HFFc6 (cell line): ENCODE measurements around the gene P2RX3. TPM values are rescaled to one million over a fixed set of nuclear protein-coding genes. Genes with fewer than 3 reads are reported as not detected.

Experiments used
- DNase-seq: peaks from one replicate; pipeline ENCODE4 v3.0.0-alpha.2; 2018
- H3K27ac Mint-ChIP-seq: 2 replicates; pipeline ENCODE4 v1.8.0; 2020; ENCODE audit warnings: mild to moderate bottlenecking, mixed read lengths
- H3K27me3 Mint-ChIP-seq: 2 replicates; pipeline ENCODE4 v1.8.0; 2021; ENCODE audit warnings: mild to moderate bottlenecking, moderate library complexity, mixed read lengths; ENCODE audit not compliant: insufficient read depth
- H3K36me3 Mint-ChIP-seq: 2 replicates; pipeline ENCODE4 v1.8.0; 2021; ENCODE audit warnings: low read depth, mixed read lengths
- H3K4me1 Mint-ChIP-seq: 2 replicates; pipeline ENCODE4 v1.8.0; 2020; ENCODE audit warnings: low read depth, mixed read lengths
- H3K4me3 Mint-ChIP-seq: 2 replicates; pipeline ENCODE4 v1.8.0; 2020; ENCODE audit warnings: mild to moderate bottlenecking, moderate library complexity, mixed read lengths
- H3K9me3 Mint-ChIP-seq: 2 replicates; pipeline ENCODE4 v1.8.0; 2020; ENCODE audit warnings: mild to moderate bottlenecking, mixed read lengths
- total RNA-seq, 6 experiments: library from RNA; stranded (reverse); fragmentation: NEBNext Ultra II Directional; extraction: Animal tissue kit (Norgen Biotek cat#: 25700); gene quantifications; 2 replicates in 1 of 6; 3 replicates in 5 of 6; pipeline ENCODE4 v1.2.3, GENCODE V29; 2021
- TF ChIP-seq, protein P1 (sequence below): fragments of 200-600 bp; sonication (generic); IDR thresholded peaks from 2 replicates; pipeline ENCODE4 v1.5.0; 2021; ENCODE audit warnings: antibody characterized with exemption, mild to moderate bottlenecking

Gene P2RX3
- total RNA-seq, 6 experiments from 2014 or later, result not detected

- Mint-ChIP-seq H3K36me3 (no peaks in the 10 kb centered on the region), H3K4me1 (peaks cover 16% of the 10 kb centered on the region), H3K27me3 (peaks cover 34% of the 10 kb centered on the region), H3K27ac (no peak overlapping the region), H3K4me3 (no peak overlapping the region), H3K9me3 (peaks cover 5% of the 10 kb centered on the region; the same call in 1 of the 2 replicates)
- TF ChIP-seq, protein P1, sequence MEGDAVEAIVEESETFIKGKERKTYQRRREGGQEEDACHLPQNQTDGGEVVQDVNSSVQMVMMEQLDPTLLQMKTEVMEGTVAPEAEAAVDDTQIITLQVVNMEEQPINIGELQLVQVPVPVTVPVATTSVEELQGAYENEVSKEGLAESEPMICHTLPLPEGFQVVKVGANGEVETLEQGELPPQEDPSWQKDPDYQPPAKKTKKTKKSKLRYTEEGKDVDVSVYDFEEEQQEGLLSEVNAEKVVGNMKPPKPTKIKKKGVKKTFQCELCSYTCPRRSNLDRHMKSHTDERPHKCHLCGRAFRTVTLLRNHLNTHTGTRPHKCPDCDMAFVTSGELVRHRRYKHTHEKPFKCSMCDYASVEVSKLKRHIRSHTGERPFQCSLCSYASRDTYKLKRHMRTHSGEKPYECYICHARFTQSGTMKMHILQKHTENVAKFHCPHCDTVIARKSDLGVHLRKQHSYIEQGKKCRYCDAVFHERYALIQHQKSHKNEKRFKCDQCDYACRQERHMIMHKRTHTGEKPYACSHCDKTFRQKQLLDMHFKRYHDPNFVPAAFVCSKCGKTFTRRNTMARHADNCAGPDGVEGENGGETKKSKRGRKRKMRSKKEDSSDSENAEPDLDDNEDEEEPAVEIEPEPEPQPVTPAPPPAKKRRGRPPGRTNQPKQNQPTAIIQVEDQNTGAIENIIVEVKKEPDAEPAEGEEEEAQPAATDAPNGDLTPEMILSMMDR, result no peak
- DNase-seq, result no peak
Observed at GRCh38 chr11:57356268-57356667, 18.1 kb downstream of the P2RX3 start.

GRCh38 chr11:57357310-57357709, 19.2 kb downstream of the P2RX3 start:
- H3K36me3 Mint-ChIP-seq, result no peaks in the 10 kb centered on the region
- TF ChIP-seq, protein P1, result no peak
- DNase-seq, result no peak
- H3K27ac Mint-ChIP-seq, result no peak overlapping the region
- peaks cover 16% of the 10 kb centered on the region for H3K4me1 Mint-ChIP-seq
- peaks cover 37% of the 10 kb centered on the region for H3K27me3 Mint-ChIP-seq
- H3K9me3 Mint-ChIP-seq, result no peaks in the 10 kb centered on the region
- no peak overlapping the region for H3K4me3 Mint-ChIP-seq

GRCh38 chr11:57357856-57358255, 19.7 kb downstream of the P2RX3 start:
- Mint-ChIP-seq H3K4me1 (peaks cover 16% of the 10 kb centered on the region), H3K9me3 (no peaks in the 10 kb centered on the region), H3K36me3 (no peaks in the 10 kb centered on the region), H3K27me3 (peaks cover 34% of the 10 kb centered on the region), H3K27ac (no peak overlapping the region), H3K4me3 (no peak overlapping the region)
- TF ChIP-seq, protein P1, result no peak
- DNase-seq, result peak; percentile 9

DNA sequence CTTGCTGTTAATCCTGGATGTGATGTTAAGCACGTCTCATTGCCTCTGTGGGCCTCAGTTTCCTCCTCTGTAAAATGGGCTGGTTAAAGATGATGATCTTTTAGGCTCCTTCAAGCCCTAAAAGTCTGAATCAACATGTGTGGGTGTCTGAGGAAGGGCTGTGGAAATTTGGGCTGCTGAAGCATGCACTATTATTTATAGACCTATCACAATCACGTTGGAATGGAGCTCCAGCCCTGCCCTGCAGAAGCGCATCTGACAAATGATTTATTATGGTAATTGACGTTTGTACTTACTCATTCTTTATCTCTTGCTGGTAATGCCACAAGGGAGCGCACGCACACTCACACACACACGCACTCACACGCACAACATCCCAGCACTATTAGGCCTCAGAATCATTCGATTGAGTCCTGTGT, 20.4 kb downstream of the P2RX3 start:
- no peak overlapping the region for H3K4me3 Mint-ChIP-seq
- TF ChIP-seq, protein P1, result no peak
- H3K4me1 Mint-ChIP-seq, result peaks cover 16% of the 10 kb centered on the region
- DNase-seq, result peak; percentile 10
- H3K9me3 Mint-ChIP-seq, result no peaks in the 10 kb centered on the region
- H3K36me3 Mint-ChIP-seq, result no peaks in the 10 kb centered on the region
- peaks cover 39% of the 10 kb centered on the region for H3K27me3 Mint-ChIP-seq
- no peak overlapping the region for H3K27ac Mint-ChIP-seq

- Mint-ChIP-seq H3K4me3 (no peak overlapping the region), H3K27me3 (peaks cover 42% of the 10 kb centered on the region)
- TF ChIP-seq, protein P1, result no peak
Observed at GRCh38 chr11:57358991-57359390, 20.8 kb downstream of the P2RX3 start.

GRCh38 chr11:57359396-57359795, 21.2 kb downstream of the P2RX3 start:
- no peak overlapping the region for H3K4me3 Mint-ChIP-seq

More at GRCh38 chr11:57358991-57359390, 20.8 kb downstream of the P2RX3 start:
- Mint-ChIP-seq H3K9me3 (no peaks in the 10 kb centered on the region), H3K27ac (no peak overlapping the region), H3K36me3 (no peaks in the 10 kb centered on the region), H3K4me1 (peaks cover 16% of the 10 kb centered on the region)
- no peak for DNase-seq

More at GRCh38 chr11:57359396-57359795, 21.2 kb downstream of the P2RX3 start:
- DNase-seq, result no peak
- H3K4me1 Mint-ChIP-seq, result peaks cover 16% of the 10 kb centered on the region
- TF ChIP-seq, protein P1, result no peak
- no peak overlapping the region for H3K27ac Mint-ChIP-seq
- H3K9me3 Mint-ChIP-seq, result no peaks in the 10 kb centered on the region
- no peaks in the 10 kb centered on the region for H3K36me3 Mint-ChIP-seq
- peaks cover 40% of the 10 kb centered on the region for H3K27me3 Mint-ChIP-seq
